Liver (tissue), 9 donors: Measurements from ENCODE around the gene TRPM1. TPM values are rescaled to one million over a fixed set of nuclear protein-coding genes. Genes with fewer than 3 reads are reported as not detected.

Source experiments
- DNase-seq: peaks from one replicate; pipeline ENCODE4 v3.0.0-alpha.2; 2017; ENCODE audit warnings: low spot score
- H3K27ac ChIP-seq, 2 donors: one replicate each; pipeline ENCODE4 v1.7.0; 2013; ENCODE audit warnings: inconsistent platforms in 2 of 2, low read length in 2 of 2, control low read depth in 1 of 2, low read depth in 1 of 2, mild to moderate bottlenecking in 1 of 2
- H3K27me3 ChIP-seq, 4 donors: one replicate each; pipeline versions ENCODE4 v1.6.1 to v1.7.0; 2013; ENCODE audit warnings: low read length in 3 of 4, inconsistent platforms in 1 of 4, mild to moderate bottlenecking in 1 of 4, moderate library complexity in 1 of 4; ENCODE audit not compliant: control insufficient read depth in 4 of 4, insufficient read depth in 4 of 4
- H3K36me3 ChIP-seq, 4 donors: one replicate each; pipeline versions ENCODE4 v1.6.1 to v1.7.0; 2013; ENCODE audit warnings: low read length in 3 of 4, mild to moderate bottlenecking in 3 of 4, low read depth in 1 of 4, moderate library complexity in 1 of 4; ENCODE audit not compliant: control insufficient read depth in 4 of 4, insufficient read depth in 3 of 4
- H3K4me1 ChIP-seq, 4 donors: one replicate each; pipeline versions ENCODE4 v1.6.1 to v1.7.0; 2013; ENCODE audit warnings: low read length in 3 of 4, mild to moderate bottlenecking in 3 of 4, moderate library complexity in 1 of 4; ENCODE audit not compliant: control insufficient read depth in 4 of 4, insufficient read depth in 4 of 4
- H3K4me3 ChIP-seq, 3 donors: one replicate each; pipeline versions ENCODE4 v1.6.1 to v1.7.0; 2013; ENCODE audit warnings: low read length in 3 of 3, control low read depth in 1 of 3, low read depth in 1 of 3, mild to moderate bottlenecking in 1 of 3
- H3K9ac ChIP-seq, 2 donors: one replicate each; pipeline ENCODE4 v1.7.0; 2013; ENCODE audit warnings: low read length in 2 of 2, mild to moderate bottlenecking in 2 of 2, moderate library complexity in 2 of 2, control low read depth in 1 of 2, low read depth in 1 of 2
- H3K9me3 ChIP-seq, 4 donors: one replicate each; pipeline versions ENCODE4 v1.6.1 to v1.7.0; 2013; ENCODE audit warnings: low read length in 3 of 4; ENCODE audit not compliant: control insufficient read depth in 4 of 4
- EGR1 ChIP-seq, 2 donors: IDR thresholded peaks; 2 replicates each; pipeline ENCODE4 v1.6.1; 2016 to 2018; ENCODE audit warnings: antibody characterized with exemption in 2 of 2, low read depth in 2 of 2
- FOXA1 ChIP-seq: IDR thresholded peaks from 2 replicates; pipeline ENCODE4 v1.6.1; 2016; ENCODE audit warnings: antibody characterized with exemption
- FOXA2 ChIP-seq: IDR thresholded peaks from 2 replicates; pipeline ENCODE4 v1.6.1; 2016; ENCODE audit warnings: antibody characterized with exemption
- GABPA ChIP-seq, 2 donors: IDR thresholded peaks in 1 of 2; conservative IDR thresholded peaks in 1 of 2; 2 replicates each; pipeline ENCODE4 v1.6.1; 2016; ENCODE audit warnings: antibody characterized with exemption in 2 of 2, mild to moderate bottlenecking in 1 of 2, moderate library complexity in 1 of 2
- HNF4A ChIP-seq, 2 donors: conservative IDR thresholded peaks; 2 replicates each; pipeline ENCODE4 v1.6.1; 2016; ENCODE audit warnings: antibody characterized with exemption in 2 of 2, mild to moderate bottlenecking in 2 of 2
- HNF4G ChIP-seq: IDR thresholded peaks from 2 replicates; pipeline ENCODE4 v1.6.1; 2016; ENCODE audit warnings: antibody characterized with exemption
- JUND ChIP-seq, 2 donors: IDR thresholded peaks; 2 replicates each; pipeline ENCODE4 v1.6.1; 2016; ENCODE audit warnings: antibody characterized with exemption in 2 of 2
- NR2F2 ChIP-seq: IDR thresholded peaks from 2 replicates; pipeline ENCODE4 v1.6.1; 2016; ENCODE audit warnings: antibody characterized with exemption
- RAD21 ChIP-seq, 2 donors: IDR thresholded peaks; 2 replicates each; pipeline ENCODE4 v1.6.1; 2016; ENCODE audit warnings: antibody characterized with exemption in 2 of 2, mild to moderate bottlenecking in 2 of 2
- REST ChIP-seq: IDR thresholded peaks from 2 replicates; pipeline ENCODE4 v1.6.1; 2016; ENCODE audit warnings: antibody characterized with exemption, mild to moderate bottlenecking
- RXRA ChIP-seq, 2 donors: IDR thresholded peaks; 2 replicates each; pipeline ENCODE4 v1.6.1; 2017 to 2018; ENCODE audit warnings: antibody characterized with exemption in 2 of 2, mild to moderate bottlenecking in 1 of 2
- SP1 ChIP-seq: IDR thresholded peaks from 2 replicates; pipeline ENCODE4 v1.6.1; 2018; ENCODE audit warnings: antibody characterized with exemption, mild to moderate bottlenecking
- TAF1 ChIP-seq: conservative IDR thresholded peaks from 2 replicates; pipeline ENCODE4 v1.6.1; 2016; ENCODE audit warnings: antibody characterized with exemption, mild to moderate bottlenecking
- YY1 ChIP-seq: IDR thresholded peaks from 2 replicates; pipeline ENCODE4 v1.6.1; 2016; ENCODE audit warnings: antibody characterized with exemption, mild to moderate bottlenecking
- ZBTB33 ChIP-seq: IDR thresholded peaks from 2 replicates; pipeline ENCODE4 v1.6.1; 2016; ENCODE audit warnings: antibody characterized with exemption
- WGBS: extraction: QIAGEN DNeasy Blood & Tissue Kit; methylation state at CpG from one replicate; pipeline ENCODE4 v1.1.7; 2013; 5-methylcytosine and 5-hydroxymethylcytosine counted together
- polyA plus RNA-seq, 2 donors: library from polyadenylated mRNA; stranded (reverse) in 1 of 2; unstranded in 1 of 2; fragments of 200-250 nt in 1 of 2; fragments of >200 nt in 1 of 2; fragmentation: Nextera tagmentation in 1 of 2; extraction: Ambion mirVana in 1 of 2; gene quantifications; one replicate each; pipeline versions ENCODE4 v1.2.1 to v1.2.3, GENCODE V29; 2013 to 2015
- total RNA-seq, 2 donors: library from RNA; depleted of rRNA; stranded (reverse); fragments of >200 nt; gene quantifications; one replicate each; pipeline ENCODE4 v1.2.3, GENCODE V29; 2014
- TF ChIP-seq, protein P1 (sequence below): IDR thresholded peaks from 2 replicates; pipeline ENCODE4 v1.6.1; 2016; ENCODE audit warnings: antibody characterized with exemption
- TF ChIP-seq, protein P2 (sequence below): fragments of 150-350 bp; IDR thresholded peaks from 2 replicates; pipeline ENCODE4 v1.5.1; 2017; ENCODE audit warnings: improper control_type of control experiment, low read depth, low read length; ENCODE audit not compliant: missing input control
- TF ChIP-seq, protein P3 (sequence below): IDR thresholded peaks from 2 replicates; pipeline ENCODE4 v1.6.1; 2016; ENCODE audit warnings: antibody characterized with exemption
- donor health status: healthy.
- donor health status: healthy.
- donor health status: healthy.
- donor health status: healthy.
- donor health status: healthy.

Gene TRPM1
- total and polyA plus RNA-seq, 4 donors: not detected

GRCh38 chr15:31145271-31145911 lies 43.9 kb upstream of the TRPM1 start:
- peak overlapping the region in 1 of 2 donors; percentile 72 for H3K9ac ChIP-seq
- 38% methylated on average over 7 of the region's 7 CpGs for WGBS
- H3K36me3 ChIP-seq: no peaks in the 10 kb centered on the region
- no peaks in the 10 kb centered on the region for H3K27me3 ChIP-seq
- DNase-seq: no peak
- H3K9me3 ChIP-seq: no peaks in the 10 kb centered on the region
- H3K27ac ChIP-seq: peak overlapping the region; percentile 32 to 72
- peaks cover 4 to 37% (median 32%) of the 10 kb centered on the region in 4 donors for H3K4me1 ChIP-seq
- TF ChIP-seq EGR1 (IDR thresholded peaks at IDR 0.05; ENCODE audit: low read depth in 2 of 2) (no peak), HNF4A (conservative IDR thresholded peaks at IDR 0.05) (peak; percentile 72 to 75), RAD21 (IDR thresholded peaks at IDR 0.05) (peak; percentile 81), TAF1 (no peak), REST (peak; percentile 30), GABPA (IDR thresholded peaks at IDR 0.05 in 1 of 2, conservative IDR thresholded peaks at IDR 0.05 in 1 of 2) (no peak), JUND (IDR thresholded peaks at IDR 0.05) (peak in 1 of 2 donors; percentile 33), FOXA2 (no peak), ZBTB33 (no peak), NR2F2 (no peak), SP1 (peak; percentile 58), FOXA1 (no peak), HNF4G (no peak), RXRA (IDR thresholded peaks at IDR 0.05) (peak; percentile 56 to 59), YY1 (peak; percentile 69)
- TF ChIP-seq, protein P1, sequence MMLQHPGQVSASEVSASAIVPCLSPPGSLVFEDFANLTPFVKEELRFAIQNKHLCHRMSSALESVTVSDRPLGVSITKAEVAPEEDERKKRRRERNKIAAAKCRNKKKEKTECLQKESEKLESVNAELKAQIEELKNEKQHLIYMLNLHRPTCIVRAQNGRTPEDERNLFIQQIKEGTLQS: no peak
- TF ChIP-seq, protein P2, sequence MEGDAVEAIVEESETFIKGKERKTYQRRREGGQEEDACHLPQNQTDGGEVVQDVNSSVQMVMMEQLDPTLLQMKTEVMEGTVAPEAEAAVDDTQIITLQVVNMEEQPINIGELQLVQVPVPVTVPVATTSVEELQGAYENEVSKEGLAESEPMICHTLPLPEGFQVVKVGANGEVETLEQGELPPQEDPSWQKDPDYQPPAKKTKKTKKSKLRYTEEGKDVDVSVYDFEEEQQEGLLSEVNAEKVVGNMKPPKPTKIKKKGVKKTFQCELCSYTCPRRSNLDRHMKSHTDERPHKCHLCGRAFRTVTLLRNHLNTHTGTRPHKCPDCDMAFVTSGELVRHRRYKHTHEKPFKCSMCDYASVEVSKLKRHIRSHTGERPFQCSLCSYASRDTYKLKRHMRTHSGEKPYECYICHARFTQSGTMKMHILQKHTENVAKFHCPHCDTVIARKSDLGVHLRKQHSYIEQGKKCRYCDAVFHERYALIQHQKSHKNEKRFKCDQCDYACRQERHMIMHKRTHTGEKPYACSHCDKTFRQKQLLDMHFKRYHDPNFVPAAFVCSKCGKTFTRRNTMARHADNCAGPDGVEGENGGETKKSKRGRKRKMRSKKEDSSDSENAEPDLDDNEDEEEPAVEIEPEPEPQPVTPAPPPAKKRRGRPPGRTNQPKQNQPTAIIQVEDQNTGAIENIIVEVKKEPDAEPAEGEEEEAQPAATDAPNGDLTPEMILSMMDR: peak; percentile 52
- TF ChIP-seq, protein P3, sequence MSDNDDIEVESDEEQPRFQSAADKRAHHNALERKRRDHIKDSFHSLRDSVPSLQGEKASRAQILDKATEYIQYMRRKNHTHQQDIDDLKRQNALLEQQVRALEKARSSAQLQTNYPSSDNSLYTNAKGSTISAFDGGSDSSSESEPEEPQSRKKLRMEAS: no peak
- H3K4me3 ChIP-seq: peak overlapping the region in 2 of 3 donors; percentile 22 to 26
